Parathyroid adenoma (tissue), 2 donors: ENCODE data around the gene PAPSS1.

Experiments used
- H2AFZ ChIP-seq: fragments of 300-600 bp; sonication (generic); one replicate; pipeline ENCODE4 v1.7.0; 2017; ENCODE audit warnings: antibody characterized with exemption, mild to moderate bottlenecking
- H3K27ac ChIP-seq: fragments of 300-600 bp; sonication (generic); one replicate; pipeline ENCODE4 v1.7.0; 2017
- H3K27me3 ChIP-seq: fragments of 300-600 bp; sonication (generic); one replicate; pipeline ENCODE4 v1.7.0; 2017; ENCODE audit warnings: low read length; ENCODE audit not compliant: control insufficient read depth, insufficient read depth
- H3K36me3 ChIP-seq: fragments of 300-600 bp; sonication (generic); one replicate; pipeline ENCODE4 v1.7.0; 2017; ENCODE audit warnings: low read length; ENCODE audit not compliant: control insufficient read depth, insufficient read depth
- H3K4me1 ChIP-seq: fragments of 300-600 bp; sonication (generic); one replicate; pipeline ENCODE4 v1.7.0; 2017; ENCODE audit warnings: control low read depth
- H3K4me2 ChIP-seq: fragments of 300-600 bp; sonication (generic); one replicate; pipeline ENCODE4 v1.7.0; 2017; ENCODE audit warnings: low read length
- H3K4me3 ChIP-seq: fragments of 300-600 bp; sonication (generic); one replicate; pipeline ENCODE4 v1.7.0; 2017; ENCODE audit warnings: low read depth, low read length
- H3K79me2 ChIP-seq: fragments of 300-600 bp; sonication (generic); one replicate; pipeline ENCODE4 v1.7.0; 2017; ENCODE audit warnings: control low read depth
- H3K9ac ChIP-seq: fragments of 300-600 bp; sonication (generic); one replicate; pipeline ENCODE4 v1.7.0; 2017; ENCODE audit warnings: mild to moderate bottlenecking
- H3K9me3 ChIP-seq: fragments of 300-600 bp; sonication (generic); one replicate; pipeline ENCODE4 v1.7.0; 2017; ENCODE audit warnings: low read length; ENCODE audit not compliant: control insufficient read depth
- CTCF ChIP-seq: fragments of 300-600 bp; sonication (generic); IDR thresholded peaks from one replicate; pipeline ENCODE4 v1.7.0; 2017; ENCODE audit warnings: antibody characterized with exemption, mild to moderate bottlenecking
- donor health status: primary hyperparathyroidism.

The PAPSS1 gene

DNA sequence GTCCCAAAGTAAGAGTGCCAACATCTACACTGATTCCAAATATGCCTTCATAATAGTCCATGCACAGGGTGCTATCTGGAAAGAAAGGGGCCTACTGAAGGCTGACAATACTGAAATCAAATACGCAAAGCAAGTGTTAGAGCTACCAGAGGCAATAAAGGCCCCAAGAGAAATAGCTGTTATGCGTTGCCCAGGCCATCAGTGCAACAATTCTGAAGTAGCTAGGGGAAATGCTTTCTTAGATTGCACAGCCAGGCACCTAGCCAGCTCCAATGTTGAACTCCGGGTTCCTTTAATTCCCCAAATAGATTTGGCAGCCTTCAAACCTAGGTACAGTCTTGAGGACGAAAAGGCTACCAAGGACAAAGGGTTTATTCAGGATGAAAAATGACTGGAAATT is 17.4 kb upstream of the PAPSS1 start:
- no peak for TF ChIP-seq CTCF
- H3K4me1 ChIP-seq: no peaks in the 10 kb centered on the region
- H3K9me3 ChIP-seq: no peaks in the 10 kb centered on the region
- H3K27ac ChIP-seq: no peak overlapping the region
- H3K79me2 ChIP-seq: no peaks in the 10 kb centered on the region
- H3K27me3 ChIP-seq: no peaks in the 10 kb centered on the region
- H3K4me3 ChIP-seq: no peak overlapping the region
- H3K36me3 ChIP-seq: no peaks in the 10 kb centered on the region
- H3K9ac ChIP-seq: no peak overlapping the region
- no peak overlapping the region for H3K4me2 ChIP-seq
- H2AFZ ChIP-seq: no peak overlapping the region

- Histone ChIP-seq H3K79me2 (no peaks in the 10 kb centered on the region), H3K27ac (no peak overlapping the region), H3K9me3 (no peaks in the 10 kb centered on the region), H3K27me3 (no peaks in the 10 kb centered on the region), H3K36me3 (no peaks in the 10 kb centered on the region), H2AFZ (no peak overlapping the region), H3K4me3 (no peak overlapping the region), H3K4me2 (no peak overlapping the region), H3K4me1 (no peaks in the 10 kb centered on the region), H3K9ac (no peak overlapping the region)
- peak; percentile 51 for TF ChIP-seq CTCF
Measured at GRCh38 chr4:107736924-107737448, 17.0 kb upstream of the PAPSS1 start.

GRCh38 chr4:107736037-107736436 is 16.0 kb upstream of the PAPSS1 start:
- no peaks in the 10 kb centered on the region for H3K36me3 ChIP-seq
- H3K27me3 ChIP-seq: no peaks in the 10 kb centered on the region
- no peaks in the 10 kb centered on the region for H3K9me3 ChIP-seq
- no peak overlapping the region for H3K9ac ChIP-seq
- H3K4me3 ChIP-seq: no peak overlapping the region
- no peak for TF ChIP-seq CTCF
- no peak overlapping the region for H2AFZ ChIP-seq
- H3K4me1 ChIP-seq: no peaks in the 10 kb centered on the region
- H3K27ac ChIP-seq: no peak overlapping the region
- H3K4me2 ChIP-seq: no peak overlapping the region
- H3K79me2 ChIP-seq: no peaks in the 10 kb centered on the region

DNA sequence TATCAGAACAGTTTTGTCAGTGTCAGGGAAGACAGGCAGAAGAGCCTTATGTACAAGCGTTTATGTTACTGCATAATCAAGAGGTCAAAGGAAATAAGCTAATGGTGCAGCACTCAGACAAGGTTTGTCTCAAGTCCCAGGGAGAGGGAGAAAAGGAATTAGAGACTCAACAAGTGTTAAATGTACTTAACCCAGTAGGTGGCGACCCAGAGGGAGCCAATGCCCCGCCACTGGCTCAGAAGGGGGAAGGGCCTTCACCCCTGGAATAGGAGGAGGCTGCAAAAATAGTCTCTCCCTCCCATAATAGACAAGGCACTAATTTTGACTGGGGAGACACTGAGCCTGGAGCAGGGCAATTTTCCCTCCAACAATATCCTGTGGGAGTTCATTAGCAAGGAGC is 14.1 kb upstream of the PAPSS1 start:
- H3K27me3 ChIP-seq: no peaks in the 10 kb centered on the region

More for the DNA sequence above, 14.1 kb upstream of the PAPSS1 start:
- no peak overlapping the region for H3K4me2 ChIP-seq
- no peaks in the 10 kb centered on the region for H3K4me1 ChIP-seq
- no peak overlapping the region for H2AFZ ChIP-seq
- H3K9ac ChIP-seq: no peak overlapping the region
- TF ChIP-seq CTCF: no peak
- H3K79me2 ChIP-seq: no peaks in the 10 kb centered on the region
- no peak overlapping the region for H3K4me3 ChIP-seq
- no peaks in the 10 kb centered on the region for H3K36me3 ChIP-seq
- no peak overlapping the region for H3K27ac ChIP-seq
- no peaks in the 10 kb centered on the region for H3K9me3 ChIP-seq
